Neural progenitor cell (in vitro differentiated cells): ENCODE results near the gene CRB2.

Source experiments
- EZH2phosphoT487 ChIP-seq: fragments of 200-600 bp; sonication (generic); IDR thresholded peaks from 2 replicates; pipeline ENCODE4 v1.6.1; 2017; ENCODE audit warnings: antibody characterized with exemption
- TF ChIP-seq, protein P1 (sequence below): fragments of 200-600 bp; sonication (generic); IDR thresholded peaks from 2 replicates; pipeline ENCODE4 v1.5.1; 2017; ENCODE audit warnings: antibody characterized with exemption, mild to moderate bottlenecking

DNA sequence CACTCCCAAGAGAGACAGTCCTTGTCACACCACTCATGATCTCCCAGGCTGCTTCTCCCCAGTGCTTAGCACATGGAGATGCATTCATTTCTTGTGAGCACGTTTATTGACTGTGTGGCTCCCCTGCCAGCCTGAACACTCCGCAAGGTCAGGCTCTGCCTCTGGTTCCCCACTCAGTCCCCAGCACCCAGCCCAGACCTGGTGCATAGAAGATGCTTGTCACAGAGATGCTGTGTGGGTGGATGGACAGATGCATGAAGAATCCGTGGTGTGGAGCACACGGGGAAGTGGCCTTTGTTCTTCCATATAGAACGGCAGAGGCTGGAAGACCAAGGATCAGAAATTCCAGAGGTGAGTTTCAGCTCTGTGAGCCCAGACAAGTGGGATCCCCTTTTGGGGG lies 13.8 kb upstream of the CRB2 start:
- TF ChIP-seq, protein P1, sequence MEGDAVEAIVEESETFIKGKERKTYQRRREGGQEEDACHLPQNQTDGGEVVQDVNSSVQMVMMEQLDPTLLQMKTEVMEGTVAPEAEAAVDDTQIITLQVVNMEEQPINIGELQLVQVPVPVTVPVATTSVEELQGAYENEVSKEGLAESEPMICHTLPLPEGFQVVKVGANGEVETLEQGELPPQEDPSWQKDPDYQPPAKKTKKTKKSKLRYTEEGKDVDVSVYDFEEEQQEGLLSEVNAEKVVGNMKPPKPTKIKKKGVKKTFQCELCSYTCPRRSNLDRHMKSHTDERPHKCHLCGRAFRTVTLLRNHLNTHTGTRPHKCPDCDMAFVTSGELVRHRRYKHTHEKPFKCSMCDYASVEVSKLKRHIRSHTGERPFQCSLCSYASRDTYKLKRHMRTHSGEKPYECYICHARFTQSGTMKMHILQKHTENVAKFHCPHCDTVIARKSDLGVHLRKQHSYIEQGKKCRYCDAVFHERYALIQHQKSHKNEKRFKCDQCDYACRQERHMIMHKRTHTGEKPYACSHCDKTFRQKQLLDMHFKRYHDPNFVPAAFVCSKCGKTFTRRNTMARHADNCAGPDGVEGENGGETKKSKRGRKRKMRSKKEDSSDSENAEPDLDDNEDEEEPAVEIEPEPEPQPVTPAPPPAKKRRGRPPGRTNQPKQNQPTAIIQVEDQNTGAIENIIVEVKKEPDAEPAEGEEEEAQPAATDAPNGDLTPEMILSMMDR, result no peak
- TF ChIP-seq EZH2phosphoT487, result no peak
